Measurements from ENCODE around the gene RTN1. TPM values are rescaled to one million over a fixed set of nuclear protein-coding genes. Genes with fewer than 3 reads are reported as not detected.

RTN1 gene
- total RNA-seq, 2 experiments from 2014 or later, result not detected

DNA sequence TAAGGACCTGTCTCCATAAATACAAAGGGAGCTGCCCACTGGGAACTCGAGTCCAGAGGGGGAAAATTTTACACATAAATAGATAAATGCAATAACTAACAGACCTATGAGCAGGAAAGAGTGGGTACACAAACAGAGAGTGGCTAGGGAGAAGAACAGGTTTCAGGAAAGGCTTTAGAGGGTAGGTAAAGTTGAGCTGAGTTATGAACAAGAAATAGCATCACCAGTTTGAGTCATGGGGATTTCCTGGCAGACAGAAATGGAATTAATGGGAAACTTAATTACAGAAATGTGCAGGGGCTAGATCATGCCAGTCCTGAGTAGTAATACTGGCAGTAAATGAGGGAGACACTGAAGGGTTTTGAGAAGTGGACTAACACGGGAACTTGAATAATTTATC lies 236.0 kb downstream of the RTN1 start:
- ChIA-PET CTCF (ENCODE audit: unreplicated experiment) (no interaction called here), POLR2A (no interaction called here)
- no peak for TF ChIP-seq EZH2phosphoT487 (IDR thresholded peaks at IDR 0.05; ENCODE audit: borderline replicate concordance, low read depth, low read length)
- TF ChIP-seq, protein P1, sequence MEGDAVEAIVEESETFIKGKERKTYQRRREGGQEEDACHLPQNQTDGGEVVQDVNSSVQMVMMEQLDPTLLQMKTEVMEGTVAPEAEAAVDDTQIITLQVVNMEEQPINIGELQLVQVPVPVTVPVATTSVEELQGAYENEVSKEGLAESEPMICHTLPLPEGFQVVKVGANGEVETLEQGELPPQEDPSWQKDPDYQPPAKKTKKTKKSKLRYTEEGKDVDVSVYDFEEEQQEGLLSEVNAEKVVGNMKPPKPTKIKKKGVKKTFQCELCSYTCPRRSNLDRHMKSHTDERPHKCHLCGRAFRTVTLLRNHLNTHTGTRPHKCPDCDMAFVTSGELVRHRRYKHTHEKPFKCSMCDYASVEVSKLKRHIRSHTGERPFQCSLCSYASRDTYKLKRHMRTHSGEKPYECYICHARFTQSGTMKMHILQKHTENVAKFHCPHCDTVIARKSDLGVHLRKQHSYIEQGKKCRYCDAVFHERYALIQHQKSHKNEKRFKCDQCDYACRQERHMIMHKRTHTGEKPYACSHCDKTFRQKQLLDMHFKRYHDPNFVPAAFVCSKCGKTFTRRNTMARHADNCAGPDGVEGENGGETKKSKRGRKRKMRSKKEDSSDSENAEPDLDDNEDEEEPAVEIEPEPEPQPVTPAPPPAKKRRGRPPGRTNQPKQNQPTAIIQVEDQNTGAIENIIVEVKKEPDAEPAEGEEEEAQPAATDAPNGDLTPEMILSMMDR (conservative IDR thresholded peaks at IDR 0.05; ENCODE audit: low read length), result no peak
- no peaks in the 10 kb centered on the region for H3K9me2 ChIP-seq (ENCODE audit: insufficient read depth, low read length)
- no TSS peak for BruUV-seq (replicated peaks)
- intact Hi-C loops (cut with micrococcal nuclease; ENCODE audit: unreplicated experiment), result no loop called here
- H3K36me3 ChIP-seq (ENCODE audit: insufficient read depth, low read length), result no peaks in the 10 kb centered on the region
- H3K27ac ChIP-seq (ENCODE audit: low read depth, low read length, poor library complexity, severe bottlenecking), result no peak overlapping the region
- H3K4me2 ChIP-seq (ENCODE audit: low read length), result no peak overlapping the region
- H3K9me3 ChIP-seq (ENCODE audit: low read length), result 0 out of 2 replicates have a peak, but pooled peaks cover 5% of the 10 kb centered on the region
- H2AFZ ChIP-seq (ENCODE audit: low read length), result no peak overlapping the region
- no peak overlapping the region for H3K4me3 ChIP-seq (ENCODE audit: low read depth, low read length, poor library complexity, severe bottlenecking)
- no peaks in the 10 kb centered on the region for H3K4me1 ChIP-seq (ENCODE audit: insufficient read depth, low read length, poor library complexity, severe bottlenecking)
- H4K20me1 ChIP-seq (ENCODE audit: insufficient read depth, low read length), result no peaks in the 10 kb centered on the region
- H3K79me2 ChIP-seq (ENCODE audit: insufficient read depth, low read depth, low read length), result no peaks in the 10 kb centered on the region
- no peak for DNase-seq (ENCODE audit: low spot score)

DNA sequence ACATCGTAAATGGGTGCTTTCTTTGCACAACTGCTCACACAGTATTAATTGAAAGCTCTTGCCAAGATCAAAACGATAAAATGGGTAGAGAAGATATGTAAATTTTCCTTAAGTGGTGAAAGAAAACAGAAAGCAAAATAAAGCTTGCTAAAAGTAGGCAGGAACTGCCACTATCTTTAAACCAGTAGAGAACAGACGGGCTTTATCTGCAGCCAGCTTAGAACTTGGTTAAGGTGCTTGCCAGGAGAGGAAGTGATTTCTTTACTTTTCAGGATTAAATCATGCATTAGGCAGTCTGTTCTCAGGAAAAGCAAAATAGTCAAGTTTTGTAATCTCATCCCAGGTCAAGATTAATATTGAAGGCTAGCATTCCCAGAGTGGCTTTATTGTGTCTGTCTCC lies 237.1 kb downstream of the RTN1 start:
- DNase-seq (ENCODE audit: low spot score), result no peak
- no peaks in the 10 kb centered on the region for H3K4me1 ChIP-seq (ENCODE audit: insufficient read depth, low read length, poor library complexity, severe bottlenecking)

DNA sequence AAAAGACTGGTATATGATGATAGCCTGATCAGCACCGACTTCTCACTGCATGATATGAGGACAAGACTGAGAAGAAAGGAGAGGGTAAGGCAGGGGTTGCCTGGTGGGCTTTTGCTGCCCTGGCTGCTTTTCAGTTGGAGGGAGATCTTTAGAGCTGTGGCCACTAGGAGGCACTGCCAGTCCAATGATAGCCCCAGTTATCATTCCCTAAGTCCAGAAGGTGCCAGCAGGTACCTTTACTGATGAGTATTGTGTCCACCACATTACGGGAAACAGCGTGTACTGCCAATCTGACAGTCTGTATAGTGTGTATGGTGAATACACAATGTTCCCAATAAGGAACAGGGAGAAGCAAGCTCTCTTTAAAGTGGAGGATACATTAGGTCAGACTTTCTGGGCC lies 238.2 kb downstream of the RTN1 start:
- DNase-seq (ENCODE audit: low spot score), result peak; percentile 15
- no TSS peak for BruUV-seq (replicated peaks)
- CTCF ChIA-PET (ENCODE audit: unreplicated experiment), result no interaction called here

More for the DNA sequence above, 237.1 kb downstream of the RTN1 start:
- Histone ChIP-seq H3K36me3 (ENCODE audit: insufficient read depth, low read length) (no peaks in the 10 kb centered on the region), H3K9me2 (ENCODE audit: insufficient read depth, low read length) (no peaks in the 10 kb centered on the region), H4K20me1 (ENCODE audit: insufficient read depth, low read length) (no peaks in the 10 kb centered on the region), H3K4me3 (ENCODE audit: low read depth, low read length, poor library complexity, severe bottlenecking) (no peak overlapping the region), H3K9me3 (ENCODE audit: low read length) (0 out of 2 replicates have a peak, but pooled peaks cover 5% of the 10 kb centered on the region), H3K79me2 (ENCODE audit: insufficient read depth, low read depth, low read length) (no peaks in the 10 kb centered on the region), H2AFZ (ENCODE audit: low read length) (no peak overlapping the region), H3K27ac (ENCODE audit: low read depth, low read length, poor library complexity, severe bottlenecking) (no peak overlapping the region), H3K4me2 (ENCODE audit: low read length) (no peak overlapping the region)
- TF ChIP-seq, protein P1 (conservative IDR thresholded peaks at IDR 0.05; ENCODE audit: low read length), result no peak
- no peak for TF ChIP-seq EZH2phosphoT487 (IDR thresholded peaks at IDR 0.05; ENCODE audit: borderline replicate concordance, low read depth, low read length)
- BruUV-seq (replicated peaks), result no TSS peak
- CTCF ChIA-PET (ENCODE audit: unreplicated experiment), result no interaction called here
- intact Hi-C loops (cut with micrococcal nuclease; ENCODE audit: unreplicated experiment), result no loop called here
- POLR2A ChIA-PET, result no interaction called here

More for the DNA sequence above, 238.2 kb downstream of the RTN1 start:
- Histone ChIP-seq H3K4me2 (ENCODE audit: low read length) (no peak overlapping the region), H2AFZ (ENCODE audit: low read length) (no peak overlapping the region), H4K20me1 (ENCODE audit: insufficient read depth, low read length) (no peaks in the 10 kb centered on the region), H3K36me3 (ENCODE audit: insufficient read depth, low read length) (no peaks in the 10 kb centered on the region), H3K9me3 (ENCODE audit: low read length) (0 out of 2 replicates have a peak, but pooled peaks cover 5% of the 10 kb centered on the region), H3K27ac (ENCODE audit: low read depth, low read length, poor library complexity, severe bottlenecking) (no peak overlapping the region), H3K4me3 (ENCODE audit: low read depth, low read length, poor library complexity, severe bottlenecking) (no peak overlapping the region), H3K79me2 (ENCODE audit: insufficient read depth, low read depth, low read length) (no peaks in the 10 kb centered on the region), H3K9me2 (ENCODE audit: insufficient read depth, low read length) (no peaks in the 10 kb centered on the region), H3K4me1 (ENCODE audit: insufficient read depth, low read length, poor library complexity, severe bottlenecking) (no peaks in the 10 kb centered on the region)
- no peak for TF ChIP-seq EZH2phosphoT487 (IDR thresholded peaks at IDR 0.05; ENCODE audit: borderline replicate concordance, low read depth, low read length)
- TF ChIP-seq, protein P1 (conservative IDR thresholded peaks at IDR 0.05; ENCODE audit: low read length), result peak; percentile 68
- intact Hi-C loops (cut with micrococcal nuclease; ENCODE audit: unreplicated experiment), result loop anchor here (1.0 kb wide), 1 partner anchor 552 kb away; no protein-coding TSS in a partner anchor
- POLR2A ChIA-PET, result interaction anchor here (0.7 kb wide), 1 partner anchor 887 kb away, joined by 3 read pairs; no protein-coding TSS in a partner anchor
